HG03575 (cell line): Measurements from ENCODE around the gene CCDC182.

Experiments used
- ATAC-seq: cut with Tn5 transposase; IDR thresholded peaks from one replicate; pipeline ENCODE4 v1.9.1; 2021; ENCODE audit not compliant: unreplicated experiment, insufficient number of reproducible peaks, low FRiP score; ENCODE audit errors: extremely low read depth

The CCDC182 gene

DNA sequence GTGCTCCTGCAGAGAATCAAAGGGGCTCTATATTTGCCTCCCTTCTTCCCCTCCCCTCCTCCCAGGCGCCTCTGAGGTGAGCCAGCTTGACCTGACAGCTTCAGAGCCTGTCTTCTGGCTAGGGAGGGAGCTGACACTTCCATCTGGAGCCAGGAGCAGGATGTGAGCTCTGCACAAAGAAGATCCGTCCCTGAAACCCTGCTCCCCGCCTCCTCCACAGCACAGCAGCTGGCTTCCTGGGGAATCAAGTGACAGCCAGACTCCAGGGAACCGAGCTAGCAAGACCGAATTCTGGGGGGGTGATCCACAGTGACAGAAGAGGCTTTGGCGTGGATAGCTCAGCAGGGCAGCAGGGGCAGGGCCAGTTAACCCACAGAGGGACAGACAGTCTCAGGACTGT is 37.2 kb downstream of the CCDC182 start:
- ATAC-seq = no peak

DNA sequence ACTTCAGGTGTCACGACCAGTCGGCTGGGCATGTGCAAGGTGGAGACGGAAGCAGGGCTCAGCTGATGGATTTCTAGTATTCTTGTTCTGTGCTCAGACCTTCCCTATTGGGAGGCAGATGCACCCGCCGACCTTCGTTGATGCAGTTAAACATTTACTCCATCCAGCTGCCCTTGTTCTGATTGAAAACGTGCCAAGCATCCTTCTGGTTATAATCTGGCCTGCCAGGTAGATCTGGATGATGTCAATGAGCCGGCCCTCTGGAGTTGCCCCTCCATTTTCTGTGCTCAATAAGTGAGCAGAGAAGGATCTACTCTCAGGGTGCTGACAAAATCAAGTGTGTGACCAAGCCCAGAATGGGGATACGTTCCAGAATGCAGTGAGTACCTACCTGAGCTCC is 38.3 kb downstream of the CCDC182 start:
- ATAC-seq = no peak

DNA sequence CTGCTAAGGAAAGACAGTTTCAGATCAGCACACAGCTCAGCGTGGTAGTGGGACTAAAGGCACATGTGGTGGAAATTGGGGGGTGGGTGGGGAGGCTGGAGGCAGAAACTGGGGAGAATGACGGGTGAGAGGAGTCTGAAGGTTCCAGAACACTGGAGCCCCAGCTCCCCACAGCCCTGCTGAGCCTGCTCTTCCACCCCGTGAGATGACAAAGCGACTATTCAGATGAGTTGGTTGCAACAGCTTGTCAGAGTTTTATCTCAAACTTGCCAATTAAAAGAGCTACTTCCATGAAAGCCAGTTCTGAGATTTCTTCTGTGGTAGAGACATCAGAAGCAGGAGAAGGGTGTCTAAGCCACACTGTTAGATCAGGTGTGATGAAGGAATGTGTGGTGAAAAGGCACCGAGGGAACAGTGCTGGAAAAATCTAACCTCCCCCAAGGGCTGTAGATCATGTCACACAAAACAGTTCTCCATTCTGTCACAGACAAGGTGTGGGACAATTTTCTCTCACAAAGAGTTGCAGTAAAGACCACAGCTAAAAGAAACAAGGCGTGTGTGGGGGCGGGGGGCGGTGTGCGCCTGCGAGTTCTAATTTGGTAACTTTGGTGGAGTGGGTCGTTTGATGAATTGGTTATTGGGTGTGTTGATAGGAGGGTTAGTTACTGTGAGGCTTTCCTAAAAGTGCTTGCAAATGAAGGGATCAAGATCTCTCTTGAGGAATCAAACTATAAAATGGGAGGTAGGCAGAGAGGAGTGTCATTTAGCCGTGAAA is 39.0 kb downstream of the CCDC182 start:
- ATAC-seq = no peak

- ATAC-seq = no peak
Measured at GRCh38 chr17:57704448-57704847, 40.7 kb downstream of the CCDC182 start.

DNA sequence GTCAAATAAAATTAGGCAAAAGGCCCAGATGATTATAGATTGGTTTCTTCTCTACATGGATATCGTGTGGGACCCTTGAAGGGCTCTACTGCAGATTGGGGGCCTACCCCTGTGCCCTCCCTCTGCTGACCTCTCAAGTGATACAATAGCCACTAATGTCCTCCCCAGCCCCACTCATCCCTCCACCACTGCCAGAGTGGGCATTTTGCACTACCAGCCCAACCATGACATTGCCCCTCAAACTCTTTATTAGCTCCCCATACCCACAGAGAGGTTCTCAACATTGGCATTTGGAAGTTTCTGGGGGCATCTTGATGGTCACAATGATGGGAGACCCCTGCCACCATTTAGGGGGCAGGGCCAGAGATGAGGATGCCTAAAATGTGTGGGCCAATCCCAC is 41.8 kb downstream of the CCDC182 start:
- no peak for ATAC-seq

- no peak for ATAC-seq
Measured at GRCh38 chr17:57701124-57701523, 44.0 kb downstream of the CCDC182 start.

DNA sequence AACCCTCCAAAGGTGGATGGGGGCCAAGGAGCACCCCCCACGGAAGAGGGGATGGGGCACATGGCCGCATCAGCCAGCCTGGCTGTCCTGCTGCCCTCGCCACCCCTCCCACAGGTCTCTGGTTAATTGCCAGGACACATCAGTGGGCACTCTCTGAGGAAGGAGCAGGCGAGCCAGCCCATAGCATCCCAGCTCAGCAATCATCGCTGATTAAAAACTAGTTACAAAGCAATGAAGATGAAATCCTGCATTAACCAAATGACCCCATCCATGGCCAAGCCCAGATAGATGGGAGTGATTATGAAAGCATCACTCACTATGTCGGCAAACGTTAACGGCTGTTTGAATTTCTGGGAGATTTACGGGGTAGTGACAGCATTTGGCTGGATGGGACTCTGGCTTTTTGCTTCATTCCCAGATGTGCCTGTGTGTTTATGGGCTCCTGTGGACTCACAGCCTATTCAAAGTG is 45.3 kb downstream of the CCDC182 start:
- no peak for ATAC-seq

DNA sequence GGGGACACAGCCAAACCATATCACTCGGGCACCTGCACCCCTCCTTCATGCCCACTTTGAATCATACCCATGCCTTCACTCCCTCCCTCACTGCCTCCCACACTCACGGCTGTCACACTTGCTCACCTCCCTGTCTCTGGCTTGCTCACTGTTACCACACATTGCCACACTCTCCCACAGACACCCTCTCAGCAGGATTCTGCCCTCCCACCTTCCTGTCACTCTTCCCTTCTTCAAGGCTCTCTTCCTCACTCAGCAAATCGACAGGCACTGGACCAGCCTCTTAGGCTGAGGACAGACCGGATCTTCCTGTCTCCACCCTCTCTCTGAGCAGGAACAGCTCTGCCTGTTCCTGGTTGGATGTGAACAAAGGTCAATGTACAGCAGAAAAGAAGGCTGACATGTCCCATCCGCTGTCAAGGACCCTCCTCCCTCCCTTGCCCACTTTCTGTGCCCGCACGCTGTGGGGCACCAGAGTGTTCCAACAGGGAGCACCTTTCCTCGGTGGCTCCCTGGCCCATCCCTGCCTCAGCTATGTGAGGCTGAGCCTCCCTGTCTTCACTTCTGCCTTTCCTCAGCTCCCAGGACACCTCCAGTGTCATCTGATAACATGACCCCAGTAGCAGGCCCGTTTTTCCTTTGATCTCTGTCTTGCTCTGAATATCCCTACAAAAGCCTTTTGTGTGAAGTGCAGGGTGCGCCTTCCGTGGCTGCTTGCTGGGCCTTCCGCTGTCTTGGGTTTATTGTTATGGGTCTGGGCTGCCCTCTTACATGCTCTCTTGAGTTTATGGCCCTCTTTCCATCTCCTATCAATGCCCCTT is 47.0 kb downstream of the CCDC182 start:
- ATAC-seq = no peak

DNA sequence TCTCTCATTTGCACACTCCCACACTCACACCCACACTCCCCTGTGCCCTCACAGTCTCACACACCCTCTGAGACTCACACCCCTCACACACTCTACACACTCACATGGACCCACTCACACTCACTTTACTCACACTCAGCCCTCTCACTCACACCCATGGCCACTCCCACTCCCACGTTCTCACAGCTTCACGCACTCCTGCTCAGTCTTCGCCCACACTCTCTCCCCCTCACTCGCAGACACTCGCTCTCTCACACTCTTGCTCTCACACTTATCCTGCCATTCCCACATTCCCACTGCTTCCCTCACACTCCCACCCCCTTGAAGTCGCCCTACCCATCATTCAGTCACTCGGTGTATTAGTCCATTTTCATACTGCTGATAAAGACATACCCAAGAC is 47.9 kb downstream of the CCDC182 start:
- no peak for ATAC-seq

DNA sequence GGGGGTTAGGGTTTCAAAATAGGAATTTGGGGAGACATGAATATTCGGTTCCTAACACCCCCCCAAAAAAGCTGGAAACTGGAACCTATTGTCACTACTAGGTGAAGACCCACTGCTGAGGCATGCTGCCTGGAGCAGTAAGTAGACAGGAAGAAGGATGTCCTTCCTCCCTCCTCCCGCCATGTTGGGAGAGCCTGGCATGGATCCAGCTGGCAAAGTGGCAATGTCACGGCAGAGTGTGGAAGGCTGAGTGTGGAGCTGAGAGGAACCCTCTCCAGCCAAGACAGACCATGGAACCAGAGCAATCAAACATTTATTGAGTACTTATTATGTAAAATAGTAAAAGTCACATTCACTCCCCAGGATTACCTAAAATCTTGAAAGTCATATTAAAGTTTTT is 49.0 kb downstream of the CCDC182 start:
- ATAC-seq = no peak
